Loucy (cell line): Measurements from ENCODE around the gene DPM2.

Experiments used
- H2AFZ ChIP-seq: fragments of 200-600 bp; sonication (generic); 2 replicates; pipeline ENCODE4 v1.6.0; 2016; ENCODE audit warnings: antibody characterized with exemption, mild to moderate bottlenecking, low read length, moderate library complexity
- H3F3A ChIP-seq: fragments of 200-600 bp; 2 replicates; pipeline ENCODE4 v1.6.0; 2016; ENCODE audit warnings: antibody characterized with exemption, low read depth, mild to moderate bottlenecking
- H3K27me3 ChIP-seq: fragments of 200-600 bp; sonication (generic); 2 replicates; pipeline ENCODE4 v1.6.1; 2014; ENCODE audit warnings: low read length, mild to moderate bottlenecking; ENCODE audit not compliant: insufficient read depth, poor library complexity, severe bottlenecking
- H3K36me3 ChIP-seq: fragments of 200-600 bp; sonication (generic); 2 replicates; pipeline ENCODE4 v1.6.1; 2016; ENCODE audit warnings: low read length; ENCODE audit not compliant: insufficient read depth
- H3K4me1 ChIP-seq: fragments of 200-600 bp; sonication (generic); 2 replicates; pipeline ENCODE4 v1.5.1; 2014; ENCODE audit warnings: low read length, mild to moderate bottlenecking; ENCODE audit not compliant: insufficient read depth, poor library complexity, severe bottlenecking
- H3K4me2 ChIP-seq: fragments of 200-600 bp; sonication (generic); 2 replicates; pipeline ENCODE4 v1.6.0; 2014; ENCODE audit warnings: antibody characterized with exemption, low read length, low read depth, mild to moderate bottlenecking; ENCODE audit not compliant: poor library complexity, severe bottlenecking
- H3K4me3 ChIP-seq: fragments of 200-600 bp; sonication (generic); 2 replicates; pipeline ENCODE4 v1.5.1; 2014; ENCODE audit warnings: low read length, mild to moderate bottlenecking, mixed read lengths; ENCODE audit not compliant: poor library complexity, severe bottlenecking
- H3K79me2 ChIP-seq: fragments of 200-600 bp; sonication (generic); 2 replicates; pipeline ENCODE4 v1.6.1; 2014; ENCODE audit warnings: low read length; ENCODE audit not compliant: insufficient read depth
- H3K9ac ChIP-seq: fragments of 200-600 bp; sonication (generic); 2 replicates; pipeline ENCODE4 v1.6.0; 2014; ENCODE audit warnings: mild to moderate bottlenecking, low read depth, low read length, moderate library complexity; ENCODE audit not compliant: poor library complexity, severe bottlenecking
- H3K9me2 ChIP-seq: fragments of 200-600 bp; sonication (generic); replicated peaks from 2 replicates; pipeline ENCODE4 v1.6.1; 2016; ENCODE audit warnings: low read depth, low read length, mixed read lengths
- H3K9me3 ChIP-seq: fragments of 200-600 bp; sonication (generic); 2 replicates; pipeline ENCODE4 v1.6.1; 2014; ENCODE audit warnings: mild to moderate bottlenecking, antibody characterized with exemption, low read length, low read depth; ENCODE audit not compliant: insufficient read depth
- H4K20me1 ChIP-seq: fragments of 200-600 bp; sonication (generic); 2 replicates; pipeline ENCODE4 v1.6.0; 2014; ENCODE audit warnings: antibody characterized with exemption, low read length, mild to moderate bottlenecking; ENCODE audit not compliant: insufficient read depth, poor library complexity, severe bottlenecking
- CTCF ChIP-seq: fragments of 200-600 bp; sonication (generic); conservative IDR thresholded peaks from 2 replicates; pipeline ENCODE4 v1.5.1; 2014; ENCODE audit warnings: mild to moderate bottlenecking, antibody characterized with exemption, low read length
- EZH2phosphoT487 ChIP-seq: fragments of 200-600 bp; IDR thresholded peaks from 2 replicates; pipeline ENCODE4 v1.6.1; 2018; ENCODE audit warnings: antibody characterized with exemption, mild to moderate bottlenecking, moderate library complexity, borderline replicate concordance

The DPM2 gene

GRCh38 chr9:127925959-127926905 is 11.4 kb downstream of the DPM2 start:
- no peak for TF ChIP-seq EZH2phosphoT487
- no peak for TF ChIP-seq CTCF
- no peaks in the 10 kb centered on the region for H3K9me3 ChIP-seq
- no peaks in the 10 kb centered on the region for H3K79me2 ChIP-seq
- no peaks in the 10 kb centered on the region for H3K36me3 ChIP-seq
- no peak overlapping the region for H3K9ac ChIP-seq
- H3K4me2 ChIP-seq, result no peak overlapping the region
- H3K4me3 ChIP-seq, result no peak overlapping the region
- no peaks in the 10 kb centered on the region for H3K9me2 ChIP-seq
- no peaks in the 10 kb centered on the region for H3F3A ChIP-seq
- no peak overlapping the region for H2AFZ ChIP-seq
- H3K27me3 ChIP-seq, result no peaks in the 10 kb centered on the region
- H4K20me1 ChIP-seq, result no peaks in the 10 kb centered on the region
- no peaks in the 10 kb centered on the region for H3K4me1 ChIP-seq

- Histone ChIP-seq H3K9ac (no peak overlapping the region), H3K4me2 (no peak overlapping the region), H3K27me3 (no peaks in the 10 kb centered on the region), H2AFZ (no peak overlapping the region), H3K9me2 (no peaks in the 10 kb centered on the region), H3K4me3 (no peak overlapping the region), H3K79me2 (no peaks in the 10 kb centered on the region), H3K4me1 (no peaks in the 10 kb centered on the region), H3F3A (no peaks in the 10 kb centered on the region), H3K9me3 (no peaks in the 10 kb centered on the region), H4K20me1 (no peaks in the 10 kb centered on the region), H3K36me3 (no peaks in the 10 kb centered on the region)
- no peak for TF ChIP-seq CTCF
- no peak for TF ChIP-seq EZH2phosphoT487
These were observed 12.8 kb downstream of the DPM2 start for GRCh38 chr9:127924736-127925444.

GRCh38 chr9:127923771-127924170 is 13.9 kb downstream of the DPM2 start:
- no peaks in the 10 kb centered on the region for H3F3A ChIP-seq
- no peaks in the 10 kb centered on the region for H3K4me1 ChIP-seq
- H3K79me2 ChIP-seq, result no peaks in the 10 kb centered on the region
- no peaks in the 10 kb centered on the region for H3K27me3 ChIP-seq
- no peak for TF ChIP-seq CTCF
- TF ChIP-seq EZH2phosphoT487, result no peak
- H3K9ac ChIP-seq, result no peak overlapping the region
- H3K36me3 ChIP-seq, result no peaks in the 10 kb centered on the region
- H3K9me3 ChIP-seq, result no peaks in the 10 kb centered on the region
- no peak overlapping the region for H3K4me3 ChIP-seq
- no peak overlapping the region for H3K4me2 ChIP-seq
- no peak overlapping the region for H2AFZ ChIP-seq
- no peaks in the 10 kb centered on the region for H3K9me2 ChIP-seq
- H4K20me1 ChIP-seq, result no peaks in the 10 kb centered on the region
